ENCODE measurements around the gene ISL1.

The ISL1 gene

GRCh38 chr5:51386916-51387883, 4.0 kb downstream of the ISL1 start:
- no peak for TF ChIP-seq TAF1 (IDR thresholded peaks at IDR 0.05; ENCODE audit: borderline replicate concordance, insufficient read depth, low read length)
- no peak for TF ChIP-seq FOXP2 (optimal IDR thresholded peaks at IDR 0.05; ENCODE audit: borderline replicate concordance, extremely low read depth, extremely low read length, insufficient read depth)
- no peak for TF ChIP-seq POLR2AphosphoS5 (IDR thresholded peaks at IDR 0.05; ENCODE audit: low read depth, low read length)
- no peak for TF ChIP-seq REST (IDR thresholded peaks at IDR 0.05; ENCODE audit: insufficient read depth in 1 of 2, low read depth in 2 of 2, low read length in 2 of 2)
- no peak for TF ChIP-seq SIN3A (IDR thresholded peaks at IDR 0.05; ENCODE audit: borderline replicate concordance, insufficient read depth, low read length)

- TF ChIP-seq SIN3A (IDR thresholded peaks at IDR 0.05; ENCODE audit: borderline replicate concordance, insufficient read depth, low read length): no peak
- TF ChIP-seq TAF1 (IDR thresholded peaks at IDR 0.05; ENCODE audit: borderline replicate concordance, insufficient read depth, low read length): no peak
- no peak for TF ChIP-seq REST (IDR thresholded peaks at IDR 0.05; ENCODE audit: insufficient read depth in 1 of 2, low read depth in 2 of 2, low read length in 2 of 2)
- no peak for TF ChIP-seq FOXP2 (optimal IDR thresholded peaks at IDR 0.05; ENCODE audit: borderline replicate concordance, extremely low read depth, extremely low read length, insufficient read depth)
- no peak for TF ChIP-seq POLR2AphosphoS5 (IDR thresholded peaks at IDR 0.05; ENCODE audit: low read depth, low read length)
Observed at GRCh38 chr5:51387884-51388275, 4.6 kb downstream of the ISL1 start.

GRCh38 chr5:51388488-51389287, 5.4 kb downstream of the ISL1 start:
- TF ChIP-seq TAF1 (IDR thresholded peaks at IDR 0.05; ENCODE audit: borderline replicate concordance, insufficient read depth, low read length) (no peak), FOXP2 (optimal IDR thresholded peaks at IDR 0.05; ENCODE audit: borderline replicate concordance, extremely low read depth, extremely low read length, insufficient read depth) (no peak), POLR2AphosphoS5 (IDR thresholded peaks at IDR 0.05; ENCODE audit: low read depth, low read length) (no peak), REST (IDR thresholded peaks at IDR 0.05; ENCODE audit: insufficient read depth in 1 of 2, low read depth in 2 of 2, low read length in 2 of 2) (no peak), SIN3A (IDR thresholded peaks at IDR 0.05; ENCODE audit: borderline replicate concordance, insufficient read depth, low read length) (no peak)

GRCh38 chr5:51389288-51389576, 6.0 kb downstream of the ISL1 start:
- TF ChIP-seq TAF1 (IDR thresholded peaks at IDR 0.05; ENCODE audit: borderline replicate concordance, insufficient read depth, low read length): no peak
- no peak for TF ChIP-seq POLR2AphosphoS5 (IDR thresholded peaks at IDR 0.05; ENCODE audit: low read depth, low read length)
- TF ChIP-seq FOXP2 (optimal IDR thresholded peaks at IDR 0.05; ENCODE audit: borderline replicate concordance, extremely low read depth, extremely low read length, insufficient read depth): no peak
- no peak for TF ChIP-seq REST (IDR thresholded peaks at IDR 0.05; ENCODE audit: insufficient read depth in 1 of 2, low read depth in 2 of 2, low read length in 2 of 2)
- no peak for TF ChIP-seq SIN3A (IDR thresholded peaks at IDR 0.05; ENCODE audit: borderline replicate concordance, insufficient read depth, low read length)
